GM18498 (cell line): ENCODE measurements around the gene CDH15.

Experiments used
- ATAC-seq: cut with Tn5 transposase; IDR thresholded peaks from one replicate; pipeline ENCODE4 v1.9.1; 2021; ENCODE audit warnings: mild to moderate bottlenecking, moderate library complexity; ENCODE audit not compliant: unreplicated experiment

Gene CDH15

DNA sequence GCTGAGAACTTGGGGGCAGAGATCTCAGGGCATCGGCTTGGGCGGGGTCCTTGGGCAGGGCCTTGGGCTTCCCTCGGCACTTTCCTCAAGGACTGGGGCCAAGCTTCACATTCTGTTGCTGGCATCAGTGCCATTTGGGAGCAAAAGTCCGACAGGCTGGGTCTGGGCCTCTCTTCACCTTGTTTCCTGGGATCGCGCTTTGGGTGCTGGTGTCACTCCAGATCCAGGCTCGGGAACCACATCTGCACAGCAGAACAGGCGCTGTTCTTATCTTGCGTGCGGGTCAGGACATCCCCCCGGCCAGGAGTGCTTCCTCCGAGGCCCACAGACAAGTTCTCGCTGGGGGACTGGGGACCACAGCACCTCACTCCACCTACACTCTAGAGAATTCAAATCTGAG is 31.1 kb upstream of the CDH15 start:
- ATAC-seq: no peak

DNA sequence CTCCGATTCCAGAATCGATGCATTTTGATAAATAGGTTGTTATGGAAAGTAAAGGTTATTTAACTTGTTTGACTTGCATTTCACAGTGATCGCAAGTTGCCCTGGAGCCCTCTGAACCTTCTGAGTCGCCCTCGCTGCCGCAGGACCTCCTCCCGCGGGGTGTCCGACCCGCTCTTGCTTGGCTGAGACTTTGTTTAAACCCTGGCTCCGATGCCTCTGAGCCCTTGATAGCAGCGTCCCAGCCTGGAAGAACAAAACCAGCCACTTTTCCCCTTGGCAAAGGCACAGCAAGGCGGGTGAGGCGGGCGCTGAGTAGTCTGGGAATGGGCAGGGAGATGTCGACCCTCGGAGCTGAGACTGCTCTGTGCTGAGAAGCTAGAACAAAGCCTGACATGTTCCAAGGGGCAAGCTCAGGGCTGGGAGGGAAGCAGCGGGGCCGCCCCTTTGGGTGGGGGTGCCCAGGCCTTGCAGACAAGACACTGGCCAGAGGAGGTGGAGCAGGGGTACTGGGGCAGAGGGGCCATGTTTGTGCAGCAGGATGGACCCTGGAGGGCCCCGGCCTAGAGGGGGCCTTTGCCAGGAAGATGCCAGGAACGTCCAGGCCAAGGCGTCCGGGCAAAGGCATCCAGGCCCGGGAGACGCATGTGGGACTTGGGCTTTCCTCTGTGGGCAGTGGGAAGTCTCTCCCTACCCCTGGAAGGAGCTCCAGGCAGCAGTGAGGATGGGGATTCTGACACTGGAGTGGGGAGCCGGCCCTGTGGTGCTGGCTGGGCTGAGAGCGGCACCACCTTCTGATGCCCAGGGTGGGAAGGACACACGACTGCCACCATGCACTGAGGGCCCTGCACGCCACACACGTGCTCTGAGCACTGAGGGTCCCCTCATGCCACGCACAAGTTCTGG is 30.3 kb upstream of the CDH15 start:
- no peak for ATAC-seq

DNA sequence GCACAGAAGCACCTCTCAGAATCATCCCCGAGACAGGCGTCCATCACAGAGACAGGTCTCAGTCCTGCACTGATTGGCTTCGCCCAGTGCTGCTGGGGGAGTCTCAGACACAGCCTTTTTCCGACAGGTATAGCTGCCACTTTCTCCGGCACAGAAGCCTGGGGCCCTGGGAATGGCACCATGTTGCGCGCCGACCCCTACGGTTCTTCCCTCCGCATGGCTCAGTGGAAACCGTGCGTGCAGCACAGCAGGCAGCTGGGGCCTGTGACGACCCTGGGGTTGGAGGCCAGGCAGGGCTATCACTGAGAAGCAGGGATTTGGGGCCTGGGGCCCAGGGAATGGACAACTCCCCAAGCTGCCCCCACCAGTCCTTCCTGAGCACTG is 29.7 kb upstream of the CDH15 start:
- no peak for ATAC-seq

DNA sequence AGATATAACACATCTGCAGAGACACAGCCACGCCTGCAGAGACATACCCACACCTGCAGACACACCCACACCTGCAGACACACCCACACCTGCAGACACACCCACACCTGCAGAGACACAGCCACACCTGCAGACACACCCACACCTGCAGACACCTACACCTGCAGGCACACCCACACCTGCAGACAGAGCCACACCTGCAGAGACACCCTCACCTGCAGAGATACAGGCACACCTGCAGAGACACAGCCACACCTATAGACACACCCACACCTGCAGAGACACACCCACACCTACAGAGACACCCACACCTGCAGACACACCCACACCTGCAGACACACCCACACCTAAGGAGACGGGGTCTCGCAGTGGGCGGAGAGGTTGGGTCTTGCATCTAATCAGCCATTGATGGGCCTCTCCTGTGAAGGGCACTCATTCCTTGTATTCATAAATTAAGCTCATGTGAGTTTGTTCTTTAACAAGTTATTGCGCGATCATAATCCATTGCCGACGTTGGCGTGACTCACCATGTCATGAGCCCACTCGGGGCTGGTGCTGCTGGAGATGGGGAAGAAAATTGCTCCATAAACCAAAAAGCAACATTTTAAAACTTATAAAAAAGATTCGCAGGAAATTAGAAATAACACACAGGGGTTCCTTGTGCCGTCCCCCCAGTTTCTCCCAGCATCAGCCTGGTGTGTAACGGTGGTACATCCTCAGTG is 28.9 kb upstream of the CDH15 start:
- ATAC-seq: no peak

DNA sequence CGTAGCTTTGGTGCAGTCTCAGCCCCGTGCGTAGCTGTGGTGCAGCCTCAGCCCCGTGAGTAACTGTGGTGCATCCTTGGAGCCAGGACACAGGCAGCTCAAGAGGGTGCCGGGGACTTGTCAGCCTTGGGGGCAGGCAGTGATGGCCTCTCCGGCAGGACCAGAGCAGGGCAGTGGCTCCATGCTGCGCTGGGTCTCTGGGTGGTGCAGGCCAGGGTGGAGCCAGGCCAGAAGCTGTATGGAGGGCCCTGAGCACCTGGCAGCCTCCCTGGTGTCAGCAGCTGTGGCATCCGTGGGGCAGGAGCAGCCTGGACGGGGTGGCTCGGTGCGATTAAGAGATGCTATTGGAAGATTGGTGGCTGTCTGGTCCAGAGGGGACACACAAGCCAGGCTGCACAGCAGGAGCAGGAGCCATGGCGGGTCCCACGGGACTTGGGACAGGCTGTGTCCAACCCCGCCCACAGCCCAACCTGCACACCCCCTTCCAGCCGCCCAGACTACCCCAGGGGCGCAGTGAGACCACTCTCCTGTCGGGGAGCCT is 28.3 kb upstream of the CDH15 start:
- no peak for ATAC-seq

DNA sequence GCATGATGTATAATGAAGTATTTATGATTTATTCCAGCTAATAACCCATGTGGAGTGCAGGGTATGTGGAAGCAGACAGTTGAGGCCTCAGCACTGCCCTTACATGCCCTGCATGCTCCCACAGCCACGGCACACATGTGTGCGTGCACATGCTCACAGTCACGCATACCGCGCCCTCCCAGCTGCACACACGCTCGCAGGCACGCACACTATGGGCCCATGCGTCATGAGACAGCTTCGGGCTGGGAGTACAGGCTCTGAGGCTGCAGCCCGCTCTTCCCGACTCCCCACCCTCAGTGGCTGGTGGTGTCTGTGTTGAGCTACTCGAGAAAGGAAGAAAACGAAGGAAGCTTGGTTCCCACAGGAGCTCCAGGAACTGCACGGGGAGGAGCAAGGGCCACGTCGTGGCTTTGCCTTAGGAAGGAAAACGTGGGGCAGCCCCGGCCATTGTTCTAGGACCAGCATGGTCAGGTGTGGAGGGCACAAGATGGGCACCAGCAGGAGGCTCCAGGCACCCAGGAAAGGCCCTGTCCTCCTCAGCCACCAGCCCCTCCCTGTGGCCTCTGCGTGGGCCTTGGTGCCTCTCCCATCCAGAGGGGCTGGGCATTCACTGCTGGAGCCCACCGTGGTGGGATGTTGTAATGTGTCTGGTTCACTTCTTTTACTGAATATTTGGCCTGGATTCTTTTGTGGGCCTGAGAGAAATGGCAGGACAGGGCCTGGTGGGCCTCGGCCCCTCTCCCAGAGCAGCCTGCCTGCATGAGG is 27.5 kb upstream of the CDH15 start:
- ATAC-seq: no peak

DNA sequence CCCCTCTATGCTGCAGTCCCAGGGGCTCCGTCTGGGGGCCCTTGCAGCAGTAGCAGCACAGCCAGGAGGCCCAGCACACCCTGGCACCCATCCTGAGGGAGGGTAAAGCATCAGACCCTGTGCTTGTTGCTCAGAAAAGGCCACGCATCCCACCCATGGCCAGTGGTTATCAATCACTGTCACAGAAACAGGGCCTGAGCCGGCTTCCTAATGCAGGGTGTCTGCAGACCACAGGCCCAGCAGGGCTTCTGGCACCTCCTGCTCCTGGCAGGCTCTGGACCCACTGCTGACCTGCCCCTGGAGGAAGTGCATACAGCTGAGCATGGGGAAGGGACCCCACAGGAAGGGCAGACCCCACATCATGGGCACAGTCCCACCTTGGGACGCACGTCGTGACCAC is 26.9 kb upstream of the CDH15 start:
- no peak for ATAC-seq

DNA sequence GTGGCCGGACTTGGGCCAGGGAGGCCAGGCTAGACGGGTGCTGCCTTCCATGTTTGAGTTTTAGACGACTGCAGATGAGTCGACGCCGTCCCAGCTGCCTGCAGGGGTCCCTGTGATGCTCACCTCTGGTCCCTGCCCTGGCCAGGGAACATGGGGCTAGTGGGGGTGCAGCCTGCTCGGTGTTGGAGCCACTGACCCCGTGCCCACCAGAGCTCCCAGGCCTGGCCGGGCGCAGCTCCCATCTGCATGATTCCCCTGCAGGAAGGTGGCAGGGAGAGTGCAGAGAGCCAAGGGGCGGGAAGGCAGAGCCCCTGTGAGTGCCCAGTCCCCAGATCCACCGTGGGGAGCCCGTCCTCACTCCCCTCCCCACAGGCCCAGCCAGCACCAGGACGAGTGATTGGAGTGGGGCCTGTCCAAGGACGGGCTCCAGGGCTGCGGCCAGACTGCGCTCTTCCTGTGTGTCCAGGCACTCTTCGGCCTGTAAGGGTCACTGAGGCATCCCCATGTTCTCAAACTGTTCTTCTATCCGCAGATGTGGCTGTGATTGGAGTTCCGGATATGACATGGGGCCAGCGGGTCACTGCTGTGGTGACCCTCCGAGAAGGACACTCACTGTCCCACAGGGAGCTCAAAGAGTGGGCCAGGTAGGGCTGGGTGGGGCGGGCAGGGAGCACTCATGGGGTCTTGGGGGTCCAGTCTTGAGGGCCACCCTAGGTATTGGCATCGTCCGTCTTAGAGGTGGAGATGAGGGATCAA is 26.0 kb upstream of the CDH15 start:
- no peak for ATAC-seq

DNA sequence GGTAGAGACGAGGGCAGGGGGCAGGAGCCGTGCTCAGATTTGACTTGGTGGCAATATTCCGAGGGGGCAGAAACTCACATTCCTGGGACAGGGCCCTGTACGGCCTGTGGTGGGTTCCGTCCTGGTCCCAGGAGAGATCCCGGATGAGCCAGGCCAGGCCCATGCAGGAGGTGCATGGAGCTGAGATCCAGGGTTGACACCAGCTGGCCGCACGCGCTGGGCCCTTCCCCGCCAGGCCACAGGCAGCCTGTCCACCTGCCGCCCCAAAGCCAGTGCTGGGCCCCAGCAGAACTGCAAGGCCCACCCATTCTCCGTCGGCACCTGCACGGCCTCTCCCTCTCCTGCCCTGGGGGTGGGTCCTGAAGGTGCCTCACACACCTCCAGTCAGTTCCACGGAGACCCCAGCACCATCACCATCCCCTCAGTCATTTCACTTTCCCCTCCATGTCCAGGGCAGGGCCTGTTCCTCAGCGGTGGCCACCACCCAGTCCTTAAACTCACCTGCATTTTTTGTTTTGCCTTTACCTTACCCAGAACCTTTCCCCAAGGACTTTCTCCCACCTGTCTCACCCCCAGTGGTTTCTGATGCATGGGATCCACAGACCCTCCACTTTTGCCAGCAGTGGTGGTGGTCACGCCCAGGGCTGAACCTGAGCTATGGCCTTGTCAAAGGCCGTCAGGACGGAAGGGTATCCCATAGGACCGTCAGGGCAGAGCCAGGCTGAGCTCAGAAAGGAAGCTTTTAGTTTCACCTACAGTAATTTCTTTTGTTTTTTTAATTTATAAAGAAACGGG is 25.1 kb upstream of the CDH15 start:
- ATAC-seq: no peak

DNA sequence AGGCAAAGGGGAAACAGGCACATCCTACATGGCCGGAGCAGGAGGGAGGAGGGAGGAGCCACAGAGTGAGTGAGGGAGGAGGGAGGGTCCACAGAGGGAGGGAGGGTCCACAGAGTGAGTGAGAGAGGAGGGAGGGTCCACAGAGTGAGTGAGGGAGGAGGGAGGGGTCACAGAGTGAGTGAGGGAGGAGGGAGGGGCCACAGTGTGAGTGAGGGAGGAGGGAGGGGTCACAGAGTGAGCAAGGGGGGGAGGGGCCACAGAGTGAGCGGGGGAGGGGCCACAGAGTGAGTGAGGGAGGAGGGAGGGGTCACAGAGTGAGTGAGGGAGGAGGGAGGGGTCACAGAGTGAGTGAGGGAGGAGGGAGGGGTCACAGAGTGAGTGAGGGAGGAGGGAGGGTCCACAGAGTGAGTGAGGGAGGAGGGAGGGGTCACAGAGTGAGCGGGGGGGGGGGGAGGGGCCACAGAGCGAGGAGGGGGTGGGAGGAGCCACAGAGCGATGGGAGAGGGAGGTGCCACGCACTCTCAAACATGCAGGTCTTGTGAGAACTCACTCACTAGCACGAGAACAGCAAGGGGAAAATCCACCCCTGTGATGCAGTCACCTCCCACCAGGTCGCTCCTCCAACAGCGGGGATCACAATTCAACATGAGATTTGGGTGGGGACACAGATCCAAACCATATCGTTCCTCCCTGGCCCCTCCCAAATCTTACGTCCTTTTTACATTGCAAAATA is 24.3 kb upstream of the CDH15 start:
- ATAC-seq: no peak

DNA sequence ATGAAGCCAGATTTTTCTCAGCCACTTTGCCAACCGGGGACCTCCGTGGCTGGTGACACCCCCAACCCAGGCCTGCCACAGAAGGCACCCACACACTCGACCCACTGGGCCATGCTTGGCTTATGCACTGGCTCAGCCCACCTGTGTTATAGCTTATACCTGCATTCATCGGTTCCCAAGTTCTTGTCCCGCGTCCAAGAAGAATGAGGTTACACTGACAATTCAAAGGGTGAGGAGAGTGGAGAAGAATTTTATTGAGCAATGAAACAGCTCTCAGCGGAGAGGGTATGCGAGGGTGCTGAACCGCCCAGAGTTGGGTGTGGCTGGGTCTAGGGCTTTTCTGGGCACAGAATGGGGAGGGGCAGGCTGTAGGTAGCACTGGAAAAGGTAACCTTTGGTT is 22.2 kb upstream of the CDH15 start:
- no peak for ATAC-seq

DNA sequence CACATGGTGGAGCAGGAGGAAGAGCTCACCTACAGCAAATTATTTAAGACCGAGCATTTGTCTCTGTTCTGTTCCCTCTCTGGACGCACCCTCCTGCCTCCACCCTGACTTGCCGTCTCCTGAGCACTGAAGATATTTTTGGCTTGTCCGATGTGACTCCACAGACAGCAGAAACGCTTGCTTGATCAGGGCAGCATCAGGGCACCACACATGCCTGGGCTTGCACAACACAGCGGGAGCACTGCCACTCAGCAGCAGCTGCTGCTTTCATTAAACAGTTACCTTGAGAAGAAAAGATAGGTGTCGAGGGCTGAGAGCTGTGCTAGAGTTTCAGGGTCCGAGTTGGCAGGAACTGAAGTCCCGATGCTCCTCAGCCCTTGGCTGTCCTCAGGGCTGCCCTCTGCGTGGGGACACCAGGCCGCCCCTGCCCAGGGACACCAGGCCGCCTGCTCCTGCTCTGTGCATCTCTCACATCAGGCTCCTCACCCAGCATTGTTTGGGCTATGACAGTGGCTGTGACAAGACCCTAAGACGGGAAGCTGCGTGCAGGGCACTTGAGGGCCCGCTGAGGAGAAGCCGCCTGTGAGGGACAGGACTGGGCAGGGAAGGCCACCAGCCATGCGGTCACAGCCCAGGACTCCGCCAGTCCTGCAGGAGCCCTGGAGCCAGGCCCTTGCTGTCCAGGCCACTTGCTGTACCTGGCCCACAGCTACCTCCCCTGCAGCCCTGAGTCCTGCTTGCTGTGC is 21.3 kb upstream of the CDH15 start:
- no peak for ATAC-seq

DNA sequence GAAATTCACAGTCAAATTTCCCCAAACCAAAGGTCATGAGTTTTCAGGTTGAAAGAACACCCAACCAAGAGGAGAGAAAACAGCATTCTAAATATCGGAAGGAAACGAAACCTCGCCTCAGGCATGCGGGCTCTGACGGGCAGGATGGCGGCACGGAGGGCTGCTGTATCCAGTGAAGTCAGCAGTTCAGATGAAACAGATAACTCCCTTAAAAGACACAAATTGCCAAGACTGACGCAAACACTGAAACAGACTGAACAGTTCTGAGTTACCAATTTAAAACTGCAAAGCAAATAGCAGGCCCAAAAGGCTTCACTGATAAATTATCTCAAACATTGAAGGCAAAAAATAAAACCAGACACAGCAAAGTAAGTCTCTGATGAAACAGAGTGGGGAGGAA is 20.6 kb upstream of the CDH15 start:
- no peak for ATAC-seq

DNA sequence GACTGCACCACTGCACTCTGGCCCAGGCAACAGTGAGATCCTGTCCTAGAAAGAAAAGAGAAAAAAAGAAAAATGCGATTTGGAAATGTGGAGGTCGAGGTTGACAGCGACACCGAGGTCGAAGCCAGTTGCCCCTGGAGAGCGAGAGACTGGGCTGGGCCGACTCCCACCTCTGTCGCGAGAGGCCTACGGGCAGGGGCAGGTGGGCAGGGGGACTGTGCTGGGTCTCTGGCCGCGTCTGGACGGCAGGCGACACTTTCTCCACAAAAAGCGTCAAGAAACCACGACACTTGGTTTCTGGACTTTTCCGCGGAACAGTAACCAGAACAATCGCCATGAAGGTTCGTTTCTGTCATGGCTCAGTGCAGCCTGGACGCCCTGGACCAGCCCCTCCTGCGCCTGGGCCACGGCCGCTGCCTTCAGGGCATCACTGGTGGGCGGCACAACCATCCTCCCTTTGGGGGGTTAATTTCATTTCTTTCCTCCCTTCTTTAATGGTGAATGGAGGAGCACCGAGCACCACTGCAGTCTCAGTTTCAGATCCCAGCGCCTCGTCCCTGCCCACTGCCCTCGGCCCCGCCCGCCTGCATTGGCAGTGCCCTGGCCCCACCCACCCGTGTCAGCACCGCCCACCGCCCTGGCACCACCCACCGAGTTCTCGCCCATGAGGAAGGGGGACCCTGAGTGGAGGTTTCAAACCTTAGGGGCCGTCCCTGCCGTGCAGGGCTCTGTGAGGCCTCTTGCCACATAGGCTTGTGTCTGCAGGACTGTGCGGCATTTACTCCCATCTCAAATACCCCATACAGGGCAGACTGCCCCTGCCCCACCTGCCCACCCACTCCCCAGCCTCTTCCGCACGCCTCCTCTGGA is 18.5 kb upstream of the CDH15 start:
- no peak for ATAC-seq

DNA sequence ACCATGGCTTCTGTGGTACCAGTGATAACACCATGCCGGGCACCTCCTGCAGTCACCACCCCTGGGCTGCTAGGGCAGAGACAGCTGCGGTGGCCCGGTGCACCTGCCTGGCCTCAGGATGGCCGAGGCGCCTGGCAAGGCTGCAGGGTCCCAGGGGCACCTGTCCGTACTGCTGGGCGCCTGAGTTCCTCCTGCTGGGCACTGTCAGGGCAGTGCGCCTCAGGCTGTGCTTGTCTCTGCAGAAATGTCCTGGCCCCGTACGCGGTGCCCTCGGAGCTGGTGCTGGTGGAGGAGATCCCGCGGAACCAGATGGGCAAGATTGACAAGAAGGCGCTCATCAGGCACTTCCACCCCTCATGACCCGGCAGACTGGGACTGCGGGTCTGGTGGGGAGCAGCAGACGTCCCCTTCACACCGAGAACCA is 17.7 kb upstream of the CDH15 start:
- ATAC-seq: no peak

DNA sequence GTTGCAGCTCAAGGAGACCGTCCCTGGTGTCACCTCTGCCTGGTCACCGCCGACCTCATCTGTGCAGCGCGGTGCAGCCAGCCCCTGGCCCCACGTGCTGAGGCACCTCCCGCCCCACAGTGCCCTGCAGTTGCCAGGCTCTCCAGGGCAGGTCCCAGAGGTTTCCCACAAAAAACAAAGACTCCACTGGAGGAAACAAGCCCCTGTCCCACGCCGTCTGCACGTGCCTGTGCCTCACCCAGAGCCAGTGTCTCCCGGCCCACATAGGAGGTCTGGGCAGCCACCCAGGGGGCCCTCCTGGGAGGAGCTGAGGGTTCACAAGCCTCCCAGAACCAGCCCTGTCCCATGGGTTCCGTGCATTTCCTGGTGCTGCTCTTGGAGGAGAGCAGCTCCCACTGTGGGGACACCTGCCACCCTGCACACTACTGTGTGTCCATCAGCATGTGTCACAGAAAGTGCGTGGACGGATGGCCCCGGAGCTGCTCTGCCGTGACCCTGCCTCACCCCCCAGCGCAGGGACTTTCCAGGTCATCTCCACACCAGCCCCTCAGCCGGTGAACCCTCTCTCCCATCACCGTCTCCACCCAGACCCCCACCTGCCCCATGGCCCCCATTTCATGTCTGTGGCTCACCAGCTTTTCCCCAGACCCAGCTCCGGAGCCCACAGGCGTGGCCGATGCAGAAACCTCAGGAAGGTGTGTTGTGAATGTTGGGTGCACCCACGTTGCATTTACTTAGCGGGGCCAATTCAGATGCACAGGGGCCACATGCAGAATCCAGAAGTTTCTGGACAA is 17.0 kb upstream of the CDH15 start:
- ATAC-seq: no peak
